Liver (tissue), 3 donors: ENCODE data around the gene NOX1.

Experiments
- CTCF ChIP-seq: fragments of 150-350 bp; IDR thresholded peaks from 2 replicates; pipeline ENCODE4 v1.5.1; 2017; ENCODE audit warnings: improper control_type of control experiment, low read depth, low read length; ENCODE audit not compliant: missing input control
- MAX ChIP-seq: IDR thresholded peaks from 2 replicates; pipeline ENCODE4 v1.6.1; 2016; ENCODE audit warnings: antibody characterized with exemption
- RAD21 ChIP-seq, 2 donors: IDR thresholded peaks; 2 replicates each; pipeline ENCODE4 v1.6.1; 2016; ENCODE audit warnings: antibody characterized with exemption in 2 of 2, mild to moderate bottlenecking in 2 of 2
- REST ChIP-seq: IDR thresholded peaks from 2 replicates; pipeline ENCODE4 v1.6.1; 2016; ENCODE audit warnings: antibody characterized with exemption, mild to moderate bottlenecking
- donor health status: healthy.
- donor health status: healthy.

- no peak for TF ChIP-seq CTCF
- TF ChIP-seq RAD21 (IDR thresholded peaks at IDR 0.05) = no peak
- no peak for TF ChIP-seq MAX
- TF ChIP-seq REST = no peak
Observed at GRCh38 chrX:100812216-100813158, 61.7 kb downstream of the NOX1 start.
